Activated naive CD8-positive, alpha-beta T cell treated with anti-CD3 and anti-CD28 coated beads, Interleukin-2, amount 50 U/mL, for 24 hours (primary cell): ENCODE data around the gene TNN.
A peak's percentile ranks its signal among the peaks of the same experiment; 100 is the strongest.

ENCODE experiments used
- ATAC-seq: fragments of 150-1000 bp; cut with Tn5 transposase; one replicate; pipeline ENCODE4 v1.10.0; 2021
- DNase-seq: peaks from one replicate; pipeline ENCODE4 v3.0.0; 2021
- H3K27ac Mint-ChIP-seq: one replicate; pipeline ENCODE4 v1.8.0; 2021; ENCODE audit warnings: mild to moderate bottlenecking, mixed read lengths
- H3K27me3 Mint-ChIP-seq: one replicate; pipeline ENCODE4 v1.8.0; 2021; ENCODE audit warnings: mixed read lengths
- H3K36me3 Mint-ChIP-seq: one replicate; pipeline ENCODE4 v1.8.0; 2021; ENCODE audit warnings: low read depth, mixed read lengths
- H3K4me1 Mint-ChIP-seq: one replicate; pipeline ENCODE4 v1.8.0; 2021; ENCODE audit warnings: mixed read lengths
- H3K4me3 Mint-ChIP-seq: one replicate; pipeline ENCODE4 v1.8.0; 2021; ENCODE audit warnings: mild to moderate bottlenecking, moderate library complexity, mixed read lengths
- H3K9me3 Mint-ChIP-seq: one replicate; pipeline ENCODE4 v1.8.0; 2021; ENCODE audit warnings: mixed read lengths

TNN gene

DNA sequence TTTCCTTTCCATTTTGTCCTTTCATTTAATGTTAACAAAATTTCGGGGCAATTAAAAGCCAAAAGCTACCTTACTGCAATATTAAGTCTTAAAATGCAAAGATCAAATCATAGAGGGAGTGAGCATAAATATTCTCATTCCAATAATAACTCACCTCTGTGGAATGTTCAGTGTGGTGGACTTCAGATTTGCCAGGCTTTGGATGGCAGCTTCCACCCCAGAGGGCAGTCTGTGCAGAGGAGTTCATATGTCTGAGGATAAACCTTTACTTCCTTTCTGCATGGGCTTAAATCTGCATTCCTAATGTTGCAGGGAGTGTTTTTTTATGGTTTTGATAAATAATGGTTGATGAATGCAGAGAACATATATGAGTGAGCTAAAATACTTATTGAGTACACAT lies 108.6 kb downstream of the TNN start:
- H3K27ac Mint-ChIP-seq, result no peak overlapping the region
- DNase-seq, result no peak
- H3K4me1 Mint-ChIP-seq, result peaks cover 48% of the 10 kb centered on the region
- ATAC-seq, result no peak
- no peak overlapping the region for H3K4me3 Mint-ChIP-seq
- no peaks in the 10 kb centered on the region for H3K27me3 Mint-ChIP-seq
- H3K9me3 Mint-ChIP-seq, result no peaks in the 10 kb centered on the region
- peaks cover 33% of the 10 kb centered on the region for H3K36me3 Mint-ChIP-seq

DNA sequence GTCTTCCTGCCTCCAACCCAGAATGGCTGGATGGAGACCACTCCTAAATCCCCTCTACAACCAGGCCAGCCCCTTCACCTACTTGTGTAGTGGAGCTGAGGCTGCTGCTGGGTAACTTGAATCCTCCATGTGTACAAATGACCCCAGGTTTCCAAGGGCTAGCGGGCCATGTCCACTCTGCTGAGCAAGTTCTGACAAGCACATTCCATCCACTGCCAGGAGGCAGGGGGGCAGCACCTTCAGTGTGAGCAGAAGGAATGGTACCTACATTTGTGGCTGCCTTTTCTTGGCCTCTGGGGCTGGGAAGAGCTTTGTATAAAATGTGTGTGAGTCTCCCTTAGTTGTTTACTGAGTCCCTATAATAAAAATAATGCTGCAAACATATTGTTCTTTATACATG lies 110.4 kb downstream of the TNN start:
- H3K27ac Mint-ChIP-seq, result no peak overlapping the region
- DNase-seq (no peak), ATAC-seq (no peak)
- H3K4me1 Mint-ChIP-seq, result peaks cover 52% of the 10 kb centered on the region
- no peak overlapping the region for H3K4me3 Mint-ChIP-seq
- peaks cover 36% of the 10 kb centered on the region for H3K36me3 Mint-ChIP-seq
- H3K27me3 Mint-ChIP-seq, result no peaks in the 10 kb centered on the region
- H3K9me3 Mint-ChIP-seq, result no peaks in the 10 kb centered on the region

DNA sequence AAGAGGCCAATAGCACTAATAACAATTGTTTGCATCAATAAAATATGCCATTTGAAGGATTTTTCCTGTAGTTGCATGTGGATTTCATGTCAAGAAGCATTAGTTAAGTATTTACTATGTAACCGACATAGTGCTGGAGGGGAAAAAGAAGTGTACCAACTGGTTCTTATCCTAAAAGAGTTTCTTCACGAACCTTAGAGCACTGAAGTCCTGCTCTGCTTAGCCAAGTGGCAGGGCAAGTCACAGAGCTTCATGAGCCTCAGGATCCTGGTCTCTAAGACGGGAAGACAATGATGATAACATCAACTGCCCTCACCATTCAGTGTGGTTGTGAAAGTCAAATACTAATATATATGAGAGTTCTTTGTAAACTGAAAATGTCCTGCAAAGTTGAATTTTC lies 110.8 kb downstream of the TNN start:
- H3K4me1 Mint-ChIP-seq, result peaks cover 56% of the 10 kb centered on the region

DNA sequence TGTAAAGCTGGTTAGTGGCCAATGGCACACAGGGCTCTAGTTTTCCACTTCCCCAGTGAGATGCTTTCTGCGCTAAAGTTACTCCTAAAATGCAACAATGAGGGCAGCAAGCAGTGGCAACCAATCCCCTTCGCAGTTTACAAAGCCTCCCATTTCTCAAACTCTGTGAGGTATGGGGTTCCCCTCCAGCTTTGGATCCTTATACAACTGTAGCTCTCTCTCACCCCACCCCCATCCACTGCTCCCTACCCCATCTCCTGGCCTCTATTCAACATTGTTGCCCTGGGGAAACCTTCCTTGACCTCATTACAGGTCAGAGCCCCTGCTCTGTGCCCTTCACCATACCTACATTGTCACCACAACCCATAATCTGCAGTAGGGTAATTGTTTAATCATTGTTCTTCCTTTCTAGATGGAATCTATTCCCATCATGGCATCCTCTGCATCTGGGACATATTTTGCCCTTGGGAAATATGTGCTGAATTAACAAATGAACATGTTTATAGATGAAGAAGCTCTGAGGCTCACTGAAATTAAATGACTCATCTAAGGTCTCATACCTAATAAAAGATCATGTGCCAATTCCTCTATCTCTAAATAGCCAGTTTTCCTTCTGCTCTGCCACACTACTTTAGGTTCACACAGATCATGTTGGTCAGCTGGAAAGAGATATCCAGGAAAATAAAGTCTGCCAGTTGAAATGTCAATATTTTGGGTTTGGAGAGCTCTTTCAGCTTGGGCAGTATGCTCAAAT lies 112.4 kb downstream of the TNN start:
- Mint-ChIP-seq H3K36me3 (peaks cover 36% of the 10 kb centered on the region), H3K9me3 (no peaks in the 10 kb centered on the region), H3K27me3 (no peaks in the 10 kb centered on the region), H3K4me3 (no peak overlapping the region), H3K4me1 (peaks cover 52% of the 10 kb centered on the region), H3K27ac (peak overlapping the region; percentile 8)
- ATAC-seq (no peak), DNase-seq (no peak)

More for the DNA sequence above, 110.8 kb downstream of the TNN start:
- Mint-ChIP-seq H3K27me3 (no peaks in the 10 kb centered on the region), H3K27ac (no peak overlapping the region), H3K4me3 (no peak overlapping the region), H3K36me3 (peaks cover 36% of the 10 kb centered on the region), H3K9me3 (no peaks in the 10 kb centered on the region)
- ATAC-seq (no peak), DNase-seq (no peak)

DNA sequence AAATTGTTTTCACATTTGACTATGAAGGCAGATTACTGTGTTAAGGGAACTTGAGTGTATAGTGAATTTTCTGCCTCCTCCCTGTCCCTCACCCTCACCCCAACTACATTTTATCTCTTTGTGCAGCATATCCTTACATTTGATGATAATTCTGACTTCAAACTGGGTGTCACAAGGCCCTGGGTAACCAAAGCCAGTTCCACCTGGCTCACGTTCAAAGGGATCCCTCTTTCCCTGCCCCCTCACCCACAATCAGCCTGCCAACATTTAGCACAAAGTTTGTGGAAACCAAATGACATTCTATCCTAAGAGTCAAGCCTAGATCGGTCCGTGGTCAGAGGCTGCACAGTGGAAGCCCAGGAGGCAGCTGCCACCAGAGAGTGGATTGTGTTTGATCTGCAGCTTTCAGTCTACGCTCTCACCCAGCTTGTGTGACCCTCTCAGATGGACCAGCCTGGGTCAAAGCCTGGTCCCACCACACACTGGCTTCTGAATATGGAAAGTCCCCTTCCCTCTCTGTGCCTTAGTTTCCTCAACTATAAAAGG lies 114.6 kb downstream of the TNN start:
- Mint-ChIP-seq H3K27me3 (no peaks in the 10 kb centered on the region), H3K9me3 (no peaks in the 10 kb centered on the region), H3K27ac (no peak overlapping the region), H3K4me1 (peaks cover 73% of the 10 kb centered on the region), H3K36me3 (peaks cover 36% of the 10 kb centered on the region), H3K4me3 (no peak overlapping the region)
- ATAC-seq (no peak), DNase-seq (no peak)

DNA sequence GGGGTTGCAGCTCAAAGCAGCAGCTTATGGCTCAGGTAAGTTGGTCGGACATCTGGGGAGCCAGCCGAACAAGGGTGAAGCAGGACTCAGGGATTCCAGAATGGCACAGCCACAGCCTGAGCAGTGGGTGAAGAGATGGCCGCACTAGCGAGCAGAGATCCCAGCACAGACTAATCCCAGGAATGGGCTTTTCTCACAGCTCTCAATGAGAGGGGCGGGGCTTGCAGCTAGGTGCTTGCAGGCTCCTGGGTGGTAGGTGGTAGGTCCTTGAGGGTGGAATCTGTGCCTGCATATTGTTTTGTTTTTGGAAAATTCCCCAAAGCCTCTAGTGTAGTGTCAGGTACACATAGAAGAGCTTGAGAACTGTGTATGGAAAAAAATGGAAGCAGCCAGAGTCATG lies 116.0 kb downstream of the TNN start:
- H3K9me3 Mint-ChIP-seq, result no peaks in the 10 kb centered on the region
- no peak overlapping the region for H3K27ac Mint-ChIP-seq
- no peaks in the 10 kb centered on the region for H3K27me3 Mint-ChIP-seq
- ATAC-seq, result no peak
- peaks cover 40% of the 10 kb centered on the region for H3K36me3 Mint-ChIP-seq
- H3K4me3 Mint-ChIP-seq, result no peak overlapping the region
- H3K4me1 Mint-ChIP-seq, result peaks cover 80% of the 10 kb centered on the region
- DNase-seq, result no peak

DNA sequence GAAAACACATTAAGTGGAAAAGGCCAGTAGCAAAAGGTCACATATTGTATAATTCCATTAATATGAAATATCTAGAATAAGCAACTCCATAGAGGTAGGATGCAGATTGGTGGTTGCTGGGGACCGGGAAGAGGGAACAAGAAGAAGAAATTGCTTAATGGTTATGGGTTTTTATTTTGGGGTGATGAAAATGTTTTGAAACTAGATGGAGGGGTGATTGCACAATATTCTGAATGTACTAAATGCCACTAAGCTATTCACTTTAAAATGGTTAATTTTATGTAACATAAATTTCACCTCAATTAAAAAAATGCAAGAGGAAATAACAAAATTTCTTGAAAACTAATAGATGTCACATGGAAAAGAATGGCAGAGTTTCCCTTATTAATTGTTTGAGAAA lies 118.3 kb downstream of the TNN start:
- DNase-seq (no peak), ATAC-seq (no peak)
- Mint-ChIP-seq H3K9me3 (no peaks in the 10 kb centered on the region), H3K4me1 (peaks cover 85% of the 10 kb centered on the region), H3K27me3 (no peaks in the 10 kb centered on the region), H3K27ac (no peak overlapping the region), H3K4me3 (no peak overlapping the region), H3K36me3 (peaks cover 44% of the 10 kb centered on the region)

DNA sequence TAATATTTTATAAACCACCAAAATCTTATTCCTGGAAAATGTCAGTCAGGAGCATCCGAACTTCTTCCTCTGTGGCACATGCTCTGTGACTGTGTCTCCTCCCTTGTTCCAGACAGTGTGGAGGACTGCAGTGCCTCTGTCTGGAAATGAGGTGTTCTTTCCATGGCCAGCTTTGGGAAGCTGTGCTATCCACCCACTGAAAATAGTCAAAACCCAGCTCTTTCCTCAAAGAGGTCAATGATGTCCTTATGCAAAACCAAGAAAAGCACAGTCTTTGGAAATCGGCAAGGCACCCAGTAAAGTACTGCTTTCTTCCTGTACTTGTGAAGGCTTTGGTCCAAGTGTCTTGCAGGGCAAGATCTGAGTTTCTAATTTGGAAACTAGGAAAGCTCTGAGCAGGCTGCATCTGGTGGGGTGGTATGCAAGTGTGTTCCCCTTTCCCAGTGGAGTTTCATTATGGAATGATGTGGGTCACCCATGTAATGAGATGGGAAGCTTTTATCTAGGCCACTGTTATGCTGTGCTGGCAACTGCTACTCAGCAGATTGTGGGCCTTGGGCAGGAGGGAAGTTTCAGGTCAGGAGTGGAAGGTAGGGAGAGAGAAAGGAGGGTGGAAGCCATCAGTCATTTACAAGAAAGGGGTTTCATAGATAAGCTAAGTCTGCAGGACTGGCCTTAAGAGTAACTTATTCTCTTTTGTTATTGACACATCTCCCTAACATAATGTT lies 119.0 kb downstream of the TNN start:
- Mint-ChIP-seq H3K4me1 (peaks cover 85% of the 10 kb centered on the region), H3K9me3 (no peaks in the 10 kb centered on the region), H3K4me3 (no peak overlapping the region), H3K27me3 (no peaks in the 10 kb centered on the region), H3K36me3 (peaks cover 37% of the 10 kb centered on the region), H3K27ac (peak overlapping the region; percentile 6)
- DNase-seq, result no peak
- no peak for ATAC-seq

DNA sequence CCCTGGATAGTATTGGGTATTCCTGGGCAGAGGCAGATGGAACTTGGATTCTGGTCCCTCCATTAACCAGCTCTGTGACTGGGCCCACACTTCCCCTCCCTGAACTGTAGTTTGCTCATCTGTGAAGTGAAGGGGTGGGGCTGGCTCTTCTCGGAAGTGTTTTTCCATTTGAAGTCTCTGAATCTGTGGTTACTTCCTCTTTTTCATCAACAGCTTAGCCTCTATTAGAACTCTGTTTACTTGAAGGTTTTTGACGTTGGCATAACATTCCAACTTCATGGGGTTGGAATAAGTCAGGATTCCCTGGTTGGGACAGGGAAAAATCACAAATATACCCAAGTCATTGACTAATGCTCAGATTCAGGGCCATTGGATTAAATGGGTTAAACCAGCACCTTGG lies 121.3 kb downstream of the TNN start:
- peak; percentile 62 for DNase-seq
- H3K4me1 Mint-ChIP-seq, result peaks cover 77% of the 10 kb centered on the region
- peak overlapping the region; percentile 63 for H3K27ac Mint-ChIP-seq

DNA sequence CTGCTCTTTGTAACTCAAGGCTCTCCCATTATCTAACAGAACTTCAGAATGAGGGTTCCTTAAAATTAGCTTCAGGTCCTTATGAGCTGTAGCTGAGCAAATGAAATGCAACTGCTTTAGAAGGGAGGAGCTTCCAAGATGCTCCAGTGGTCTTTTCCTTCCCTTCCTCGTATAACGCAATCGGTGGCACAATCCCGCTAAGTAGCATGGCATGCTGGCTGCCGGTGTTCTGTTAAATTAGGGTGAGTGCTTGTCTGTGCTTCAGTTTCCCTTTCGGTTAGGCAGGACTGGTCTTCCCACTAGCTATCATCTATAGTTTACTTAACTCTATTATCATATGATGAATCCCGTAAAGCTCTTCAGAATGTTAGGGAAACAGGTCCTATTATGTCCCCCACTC lies 124.0 kb downstream of the TNN start:
- Mint-ChIP-seq H3K36me3 (peaks cover 20% of the 10 kb centered on the region), H3K4me1 (peaks cover 66% of the 10 kb centered on the region), H3K9me3 (no peaks in the 10 kb centered on the region), H3K27me3 (no peaks in the 10 kb centered on the region), H3K4me3 (peak overlapping the region; percentile 97), H3K27ac (peak overlapping the region; percentile 63)
- ATAC-seq (no peak), DNase-seq (no peak)

More for the DNA sequence above, 121.3 kb downstream of the TNN start:
- Mint-ChIP-seq H3K27me3 (no peaks in the 10 kb centered on the region), H3K9me3 (no peaks in the 10 kb centered on the region), H3K4me3 (peak overlapping the region; percentile 97), H3K36me3 (peaks cover 37% of the 10 kb centered on the region)
- ATAC-seq, result peak; percentile 62

DNA sequence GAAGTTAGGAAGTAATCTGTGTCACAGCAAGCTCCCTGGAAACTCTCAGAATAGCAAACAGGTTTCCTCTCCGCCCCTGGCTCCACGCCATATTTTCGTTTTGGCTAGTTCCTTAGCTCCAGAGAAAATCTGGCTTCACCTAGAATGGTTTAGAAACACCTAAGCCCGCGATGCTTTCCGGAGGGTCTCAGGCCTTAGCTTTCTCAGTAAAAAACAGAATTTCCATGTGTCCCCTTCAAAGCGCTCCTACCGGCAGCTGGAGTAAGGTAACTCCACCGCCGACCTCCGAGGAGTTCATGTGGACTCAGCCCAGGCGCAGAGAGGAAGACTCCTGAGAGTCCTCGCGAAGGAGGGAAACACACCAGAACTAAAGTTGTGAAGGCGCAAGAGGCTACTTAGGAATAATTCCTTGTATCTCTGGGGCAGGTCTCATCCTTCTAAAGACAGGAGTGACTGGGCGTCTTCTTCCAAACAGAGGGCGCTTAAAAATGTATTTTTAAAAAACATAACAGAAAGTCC lies 124.5 kb downstream of the TNN start:
- DNase-seq (peak; percentile 50), ATAC-seq (peak; percentile 33)
- Mint-ChIP-seq H3K36me3 (peaks cover 17% of the 10 kb centered on the region), H3K27me3 (no peaks in the 10 kb centered on the region), H3K4me1 (peaks cover 64% of the 10 kb centered on the region), H3K4me3 (peak overlapping the region; percentile 97), H3K9me3 (no peaks in the 10 kb centered on the region), H3K27ac (peak overlapping the region; percentile 63)

DNA sequence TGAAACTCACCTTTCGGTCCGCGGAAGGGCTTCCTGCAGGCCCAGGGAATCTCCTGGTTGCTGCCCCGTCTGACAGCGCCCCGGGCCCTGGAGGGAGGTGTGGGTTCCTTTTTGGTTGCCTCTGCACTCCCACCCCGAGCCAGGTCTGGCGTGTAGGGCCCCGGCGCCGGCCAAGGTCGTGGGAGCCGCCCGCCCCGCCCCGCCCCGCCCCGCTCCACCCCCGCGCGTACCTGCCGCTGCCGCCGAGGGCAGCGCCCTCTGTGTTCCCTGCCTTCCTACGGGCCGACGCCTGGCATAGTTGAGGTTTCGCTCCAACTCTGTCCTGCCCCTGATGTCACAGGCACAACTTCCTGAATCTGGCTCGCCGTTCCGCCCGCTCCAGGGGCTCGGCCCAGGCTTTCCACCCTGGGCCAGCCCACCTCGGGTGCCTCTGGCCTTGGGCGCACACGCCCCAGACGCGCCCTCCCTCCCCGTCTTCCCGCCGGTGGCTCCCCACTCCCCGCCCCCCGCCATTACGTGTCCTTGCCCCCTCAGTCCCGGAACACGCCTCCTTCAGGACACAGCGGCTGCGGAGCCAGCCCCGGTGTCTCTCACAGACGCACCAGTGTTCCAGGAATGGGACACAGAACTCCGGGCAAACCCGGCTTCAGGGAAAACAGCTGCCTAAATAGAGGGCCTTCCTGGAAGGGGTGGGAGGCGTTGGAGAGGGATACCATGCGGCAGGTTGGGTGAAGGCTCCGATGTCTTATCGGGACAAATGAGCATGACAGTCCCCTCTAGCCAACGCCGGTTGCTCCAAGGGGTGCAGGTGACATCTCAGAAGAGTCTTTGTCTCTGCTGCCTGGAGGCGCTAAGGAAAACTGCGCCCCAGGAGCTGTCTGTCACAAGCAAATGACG lies 125.2 kb downstream of the TNN start, which contains the start of gene KIAA0040:
Gene KIAA0040 (minus strand): TSS at position 147 of the 897 bp plus-strand sequence. CDS start 31,763 bp downstream, outside the sequence.
- ATAC-seq (peak; percentile 73), DNase-seq (peak; percentile 76)
- Mint-ChIP-seq H3K27me3 (no peaks in the 10 kb centered on the region), H3K9me3 (no peaks in the 10 kb centered on the region), H3K4me3 (peak within 1 kb of the TSS; percentile 97), H3K27ac (peak within 1 kb of the TSS; percentile 63), H3K4me1 (peaks cover 64% of the 10 kb centered on the region), H3K36me3 (peaks cover 11% of the 10 kb centered on the region)

DNA sequence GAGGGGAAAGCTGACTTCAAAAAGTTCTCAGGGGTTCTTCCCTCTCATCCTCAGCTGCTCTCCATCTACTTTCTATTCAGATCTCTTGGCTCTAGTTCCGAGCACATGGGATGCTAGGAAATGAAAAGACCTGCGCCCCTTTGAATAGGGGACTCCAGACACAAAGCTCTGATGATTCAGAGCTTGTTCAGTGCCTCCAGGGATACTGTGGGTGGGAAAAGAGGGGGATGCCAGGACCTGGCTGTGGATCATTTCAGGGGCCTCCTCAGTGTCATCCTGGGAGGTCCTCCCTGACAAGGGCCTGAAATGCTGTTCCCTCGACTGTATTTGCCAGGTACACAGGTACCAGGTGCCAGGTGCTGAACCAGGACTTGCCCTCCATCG lies 125.9 kb downstream of the TNN start:
- H3K4me1 Mint-ChIP-seq, result peaks cover 58% of the 10 kb centered on the region
- no peak for DNase-seq
- no peaks in the 10 kb centered on the region for H3K9me3 Mint-ChIP-seq

DNA sequence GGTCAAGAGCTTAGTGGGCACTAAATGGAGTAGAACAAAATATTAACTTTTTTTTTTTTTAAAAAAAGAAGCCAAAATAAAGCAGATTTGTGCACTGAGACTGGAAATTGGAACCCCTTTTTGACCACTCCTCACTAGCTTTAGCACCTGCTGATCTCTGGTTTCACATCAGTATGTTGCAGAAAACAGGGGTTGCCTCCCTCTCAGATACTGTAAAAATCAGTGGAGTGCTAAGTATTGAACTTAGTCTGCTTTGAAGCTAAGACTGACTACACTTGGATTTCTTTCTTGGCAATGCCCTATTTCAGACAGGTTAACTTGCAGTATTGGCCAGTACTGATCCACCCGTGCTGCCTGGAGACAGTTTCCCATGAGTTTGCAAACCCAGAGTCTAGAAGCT lies 127.6 kb downstream of the TNN start:
- ATAC-seq (no peak), DNase-seq (no peak)
- Mint-ChIP-seq H3K4me3 (no peak overlapping the region), H3K9me3 (no peaks in the 10 kb centered on the region), H3K27ac (no peak overlapping the region), H3K27me3 (no peaks in the 10 kb centered on the region), H3K36me3 (peaks cover 5% of the 10 kb centered on the region), H3K4me1 (peaks cover 40% of the 10 kb centered on the region)

More for the DNA sequence above, 125.9 kb downstream of the TNN start:
- no peaks in the 10 kb centered on the region for H3K27me3 Mint-ChIP-seq
- H3K36me3 Mint-ChIP-seq, result peaks cover 6% of the 10 kb centered on the region
- peak overlapping the region; percentile 97 for H3K4me3 Mint-ChIP-seq
- no peak overlapping the region for H3K27ac Mint-ChIP-seq
- ATAC-seq, result no peak
